HG03442 (cell line): ENCODE data around the gene ANKRA2.

Experiments used
- ATAC-seq: cut with Tn5 transposase; IDR thresholded peaks from one replicate; pipeline ENCODE4 v1.9.1; 2021; ENCODE audit warnings: mild to moderate bottlenecking, moderate library complexity; ENCODE audit not compliant: unreplicated experiment

ANKRA2 gene

GRCh38 chr5:73507062-73507461 lies 58.4 kb downstream of the ANKRA2 start:
- no peak for ATAC-seq

- ATAC-seq = no peak
Observed at GRCh38 chr5:73506459-73506955, 58.9 kb downstream of the ANKRA2 start.
